ENCODE measurements around the gene BTG2. TPM values are rescaled to one million over a fixed set of nuclear protein-coding genes. Genes with fewer than 3 reads are reported as not detected.

Gene BTG2
- total RNA-seq, 1 experiment from 2014 or later = 2.9 TPM

- no peak for TF ChIP-seq CTCF (conservative IDR thresholded peaks at IDR 0.05)
- H4K20me1 ChIP-seq (ENCODE audit: control insufficient read depth, insufficient read depth, insufficient read length) = peaks cover 2% of the 10 kb centered on the region
- no peak overlapping the region for H4K8ac ChIP-seq (replicated peaks; ENCODE audit: insufficient read length, low read depth, low read length)
- no peaks in the 10 kb centered on the region for H3K36me3 Mint-ChIP-seq (ENCODE audit: insufficient read depth in 1 of 3, low read depth in 3 of 3)
- H3K27ac ChIP-seq (ENCODE audit: insufficient read length, low read depth, low read length) = no peak overlapping the region
- H3K4me2 ChIP-seq (ENCODE audit: insufficient read depth, insufficient read length, low read length) = no peak overlapping the region
- no peak overlapping the region for H3K18ac ChIP-seq (ENCODE audit: insufficient read length, low read depth, low read length)
- no peaks in the 10 kb centered on the region; a peak in 1 of 5 replicates for H3K9me3 Mint-ChIP-seq
- no peak overlapping the region for H3K4ac ChIP-seq (ENCODE audit: low read depth, low read length)
- peaks cover 4% of the 10 kb centered on the region; the same call in 1 of the 2 replicates for H3K4me1 ChIP-seq (ENCODE audit: insufficient read depth, low read length)
- no peaks in the 10 kb centered on the region for H3K79me2 ChIP-seq (ENCODE audit: insufficient read depth, low read length)
- H3K27me3 ChIP-seq (ENCODE audit: insufficient read depth, low read length) = peaks cover 7% of the 10 kb centered on the region; the same call in 1 of the 2 replicates
- no peak overlapping the region for H2BK5ac ChIP-seq (ENCODE audit: insufficient read length, low read length)
- no peak overlapping the region for H2BK12ac ChIP-seq (ENCODE audit: insufficient read length, low read depth, low read length)
- no peak overlapping the region for H2BK20ac ChIP-seq (ENCODE audit: low read depth, low read length, poor library complexity, severe bottlenecking)
- peaks cover 75% of the 10 kb centered on the region for H3K27me3 Mint-ChIP-seq (ENCODE audit: low read depth)
- H3K79me1 ChIP-seq (ENCODE audit: insufficient read depth, low read depth, low read length, poor library complexity, severe bottlenecking) = no peaks in the 10 kb centered on the region
- no CpG with 5 or more reads among the region's 6 CpGs for WGBS (ENCODE audit: extremely low coverage, insufficient read length, low lambda C conversion rate)
- H3K4me3 Mint-ChIP-seq = no peak overlapping the region
- no peaks in the 10 kb centered on the region for H3K23me2 ChIP-seq (ENCODE audit: insufficient read length, low read depth, low read length, poor library complexity, severe bottlenecking)
- no peak overlapping the region for H3K14ac ChIP-seq (ENCODE audit: insufficient read depth, low read length)
- no peak overlapping the region for H2AK5ac ChIP-seq (ENCODE audit: insufficient read length, low read length)
- no peak overlapping the region for H2BK120ac ChIP-seq (ENCODE audit: low read depth, low read length, poor library complexity, severe bottlenecking)
- no peak overlapping the region for H4K5ac ChIP-seq (ENCODE audit: insufficient read length, low read depth, low read length)
- no peak overlapping the region for H3K23ac ChIP-seq (ENCODE audit: insufficient read length, low read depth, low read length)
- H2BK15ac ChIP-seq (ENCODE audit: low read depth, low read length) = no peak overlapping the region
- H3K27ac Mint-ChIP-seq = no peak overlapping the region
- no peak overlapping the region for H3K9ac ChIP-seq (ENCODE audit: extremely low read depth, insufficient read length, low read length)
- no peak for DNase-seq
- H4K91ac ChIP-seq (ENCODE audit: insufficient read length, low read depth, low read length) = no peak overlapping the region
- H3K4me1 Mint-ChIP-seq = peaks cover 25 to 38% of the 10 kb centered on the region in 2 experiments
- no peak overlapping the region for H3K56ac ChIP-seq (ENCODE audit: insufficient read length, low read depth, low read length)
- no peaks in the 10 kb centered on the region for H3K9me3 ChIP-seq (ENCODE audit: control insufficient read depth, low read depth, low read length)
- H2AFZ ChIP-seq (ENCODE audit: low read length) = no peak overlapping the region
- H3T11ph ChIP-seq (ENCODE audit: low read length) = no peak overlapping the region
These were observed 21.7 kb upstream of the BTG2 start for GRCh38 chr1:203283597-203283996.
